ENCODE measurements around the gene CHCHD4.

- TF ChIP-seq POLR2A (IDR thresholded peaks at IDR 0.05; ENCODE audit: low read length) (no peak), GATA1 (IDR thresholded peaks at IDR 0.05; ENCODE audit: low read depth, low read length) (no peak)
Observed at GRCh38 chr3:14123308-14124222, 1.1 kb downstream of the CHCHD4 start.
